Occipital lobe (tissue), 2 donors: Measurements from ENCODE around the gene XBP1. TPM values are rescaled to one million over a fixed set of nuclear protein-coding genes. Genes with fewer than 3 reads are reported as not detected.
"Not testable (repeated sequence)": the region's sequence is repeated elsewhere in the genome, so short reads cannot be mapped to it uniquely, and the experiment has no call there.

ENCODE experiments used
- DNase-seq: peaks from one replicate; lab custom pipeline; 2025; lab: John Stamatoyannopoulos, UW
- total RNA-seq: library from RNA; depleted of rRNA; stranded (reverse); fragments of >200 nt; gene quantifications from one replicate; pipeline ENCODE4 v1.2.3, GENCODE V29; 2014

The XBP1 gene
- total RNA-seq, 1 donor from 2014 or later = 41.3 TPM

GRCh38 chr22:28793976-28794584, 6.3 kb downstream of the XBP1 start:
- DNase-seq = no peak

- no peak for DNase-seq
Observed at GRCh38 chr22:28792491-28793383, 7.6 kb downstream of the XBP1 start.

- no peak for DNase-seq
Observed at GRCh38 chr22:28791841-28792490, 8.4 kb downstream of the XBP1 start.

GRCh38 chr22:28791124-28791523, 9.2 kb downstream of the XBP1 start:
- no peak for DNase-seq

GRCh38 chr22:28788601-28789000, 11.8 kb downstream of the XBP1 start:
- no peak for DNase-seq

DNA sequence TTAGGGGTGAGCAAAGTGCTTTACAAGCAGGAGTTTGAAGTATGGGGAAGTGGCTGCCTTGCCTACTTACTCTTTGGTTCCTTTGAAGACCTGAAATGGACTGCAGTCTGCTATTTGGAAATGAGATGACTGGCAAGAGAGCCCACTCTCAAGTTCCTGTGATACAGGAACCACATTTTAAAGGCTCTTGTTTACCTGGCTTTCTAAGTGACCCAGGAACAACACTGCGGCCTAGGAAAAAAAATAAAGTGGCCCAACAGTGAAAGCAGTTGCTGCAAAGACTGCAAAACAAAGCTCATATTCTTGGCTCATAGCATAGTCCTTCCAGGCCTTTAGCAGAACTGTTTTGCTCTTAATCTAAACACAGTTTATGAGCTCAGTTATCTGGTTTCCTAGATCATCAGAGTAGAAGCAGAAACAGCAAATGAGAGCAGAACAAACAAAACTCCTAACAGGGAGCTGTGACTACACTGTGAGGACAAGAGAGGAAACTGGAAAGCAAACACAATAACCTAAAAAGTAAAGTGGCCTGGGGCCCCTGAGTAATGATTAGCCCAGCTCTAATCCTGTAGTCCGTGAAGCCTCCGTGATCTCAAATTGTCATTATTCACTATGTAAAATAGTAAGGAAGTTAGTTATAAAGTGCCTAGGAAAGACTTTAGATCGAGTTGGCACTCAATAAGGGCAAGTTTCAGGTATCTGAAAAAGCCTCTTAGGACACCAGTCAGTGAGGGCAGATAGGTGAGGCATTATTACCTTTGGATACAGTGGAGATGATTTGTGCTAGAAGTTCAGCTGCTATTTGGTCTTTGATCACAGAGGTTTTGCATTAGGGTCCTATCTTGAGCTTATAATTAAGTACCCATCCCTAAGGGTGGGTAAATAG, 16.3 kb downstream of the XBP1 start:
- no peak for DNase-seq

GRCh38 chr22:28780296-28780695, 20.1 kb downstream of the XBP1 start:
- DNase-seq = no peak

DNA sequence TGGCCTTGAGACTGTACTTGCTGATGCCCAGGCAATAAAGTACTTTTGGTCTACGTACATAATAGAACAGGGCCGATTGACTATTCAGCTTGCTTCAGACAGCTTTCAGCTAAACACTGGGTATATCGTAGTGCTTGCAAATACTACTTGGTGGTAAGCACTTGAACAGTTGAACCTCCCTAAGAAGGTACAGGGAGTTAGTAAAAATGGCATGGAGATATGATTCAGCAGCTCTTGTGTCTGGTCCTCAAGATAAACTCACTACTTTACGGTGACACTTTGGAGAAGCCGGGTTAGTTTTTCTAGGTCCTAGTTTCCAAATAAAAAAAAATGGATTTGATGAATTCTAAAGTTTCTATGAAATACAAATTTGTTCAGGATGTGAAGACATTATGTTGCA, 20.5 kb downstream of the XBP1 start:
- no peak for DNase-seq

- DNase-seq = no peak
Observed at GRCh38 chr22:28774378-28774777, 26.0 kb downstream of the XBP1 start.

DNA sequence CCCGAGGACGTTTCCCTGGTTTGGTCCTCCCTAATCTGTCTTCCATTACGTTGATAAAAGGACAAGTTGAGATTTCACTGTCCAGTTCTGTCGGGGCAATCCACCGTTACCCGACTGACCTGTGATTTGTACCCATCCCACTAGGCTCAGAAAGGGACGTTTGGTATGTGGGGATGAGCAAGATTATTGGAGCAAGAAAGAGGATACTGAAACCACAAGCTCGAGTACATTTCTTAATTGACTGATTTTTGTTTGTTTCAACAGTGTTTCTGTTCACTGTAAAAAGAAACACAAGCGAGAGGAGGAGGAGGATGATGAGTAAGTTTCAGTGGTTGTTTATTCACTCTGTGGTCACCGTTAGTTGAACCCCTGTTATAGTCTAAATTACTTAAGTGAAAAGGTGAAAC, 26.9 kb downstream of the XBP1 start:
- DNase-seq = no peak

DNA sequence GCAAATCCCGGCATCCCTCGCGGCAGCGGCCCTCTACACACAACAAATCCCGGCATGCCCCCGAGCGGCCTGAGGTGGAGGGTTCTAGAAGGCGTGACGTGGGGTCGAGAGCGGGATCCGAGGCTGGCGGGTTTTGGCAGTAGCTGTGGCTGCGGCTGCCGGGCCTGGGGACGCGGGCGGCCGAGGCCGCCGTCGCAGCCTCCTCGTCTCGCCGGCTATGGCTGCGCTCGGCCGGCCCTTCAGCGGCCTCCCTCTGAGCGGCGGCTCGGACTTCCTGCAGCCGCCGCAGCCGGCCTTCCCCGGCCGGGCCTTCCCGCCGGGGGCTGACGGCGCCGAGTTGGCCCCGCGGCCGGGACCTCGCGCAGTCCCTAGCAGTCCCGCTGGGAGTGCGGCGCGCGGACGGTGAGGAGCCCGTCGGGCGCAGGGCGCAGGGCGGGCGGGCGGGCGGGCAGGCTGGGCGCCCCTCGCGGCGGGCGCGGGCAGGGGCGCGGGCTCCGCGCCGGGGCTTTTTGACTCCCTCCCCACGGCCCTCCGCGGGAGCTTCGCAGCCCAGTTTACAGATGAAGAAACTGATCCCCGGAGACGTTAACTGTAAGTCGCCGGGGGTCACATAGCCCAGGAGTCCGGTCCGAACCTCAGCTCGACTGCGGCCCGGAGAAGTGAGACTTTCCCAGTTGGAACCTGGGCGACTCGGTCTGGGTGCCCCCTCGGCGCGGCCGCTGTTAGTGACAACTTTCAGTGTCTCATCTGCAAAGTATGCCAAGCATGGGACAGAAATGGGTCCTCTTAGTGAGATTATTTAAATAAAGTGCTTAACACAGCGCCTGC, 27.5 kb downstream of the XBP1 start, which contains the start of gene CCDC117:
CCDC117 (plus strand) TSS at position 63 of the 828 bp plus-strand sequence; CDS start at position 218, 155 bp downstream.
- peak; percentile 91 for DNase-seq

GRCh38 chr22:28771195-28771791, 29.1 kb downstream of the XBP1 start:
- no peak for DNase-seq

DNA sequence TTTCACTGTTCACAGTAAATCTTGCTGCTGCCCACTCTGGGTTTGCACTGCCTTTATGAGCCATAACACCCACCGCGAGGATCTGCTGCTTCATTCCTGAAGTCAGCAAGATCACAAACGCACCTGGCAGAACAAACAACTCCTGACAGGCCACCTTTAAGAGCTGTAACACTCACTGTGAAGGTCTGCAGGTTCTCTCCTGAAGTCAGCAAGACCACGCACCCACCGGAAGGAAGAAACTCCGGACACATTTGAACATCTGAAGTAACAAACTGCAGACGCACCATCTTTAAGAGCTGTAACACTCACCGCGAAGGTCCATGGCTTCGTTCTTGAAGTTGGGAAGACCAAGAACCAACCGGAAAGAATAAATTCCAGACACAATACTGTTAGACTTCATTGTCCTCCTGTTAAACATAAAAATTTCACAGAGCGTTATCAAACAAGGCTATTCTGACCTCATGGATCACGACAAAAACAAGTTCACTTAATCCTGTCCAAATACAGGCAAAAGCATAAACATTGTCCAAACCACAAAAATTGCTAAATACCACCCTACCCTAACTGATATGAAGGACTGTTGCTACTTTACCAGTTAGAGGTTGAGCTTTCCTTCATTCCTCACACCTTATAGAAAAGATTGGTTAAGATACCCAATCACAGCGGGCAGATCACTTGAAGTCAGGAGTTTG, 30.8 kb downstream of the XBP1 start:
- no peak for DNase-seq

DNA sequence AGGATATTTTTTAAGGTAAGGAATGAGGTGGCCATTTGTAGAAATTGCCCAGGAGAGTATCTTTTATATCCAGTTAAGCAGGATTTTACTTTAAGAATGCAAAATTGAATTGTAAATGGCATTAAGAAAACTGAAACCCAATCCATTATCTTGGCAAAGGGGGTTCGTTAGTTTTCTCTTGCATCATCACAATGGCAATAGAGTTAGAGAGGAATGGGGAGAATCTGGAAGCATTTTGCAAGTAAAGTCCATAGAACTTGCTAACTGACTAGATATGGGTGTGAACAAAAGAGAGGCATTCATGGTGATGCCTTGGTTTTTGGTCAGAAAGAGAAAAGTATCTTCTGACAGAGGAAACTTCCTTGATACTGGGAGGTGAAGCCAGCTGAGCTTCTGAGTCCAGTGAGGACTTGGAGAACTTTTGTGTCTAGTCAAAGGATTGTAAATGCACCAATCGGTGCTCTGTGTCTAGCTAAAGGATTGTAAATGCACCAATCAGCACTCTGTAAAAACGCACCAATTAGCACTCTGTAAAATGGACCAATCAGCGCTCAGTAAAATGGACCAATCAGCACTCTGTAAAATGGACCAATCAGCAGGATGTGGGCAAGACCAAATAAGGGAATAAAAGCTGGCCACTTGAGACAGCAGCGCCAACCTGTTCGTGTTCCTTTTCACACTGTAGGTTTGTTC, 31.5 kb downstream of the XBP1 start:
- no peak for DNase-seq

GRCh38 chr22:28766628-28767027, 33.7 kb downstream of the XBP1 start:
- DNase-seq = no peak

GRCh38 chr22:28762000-28762399, 38.4 kb downstream of the XBP1 start:
- not testable (repeated sequence) for DNase-seq

DNA sequence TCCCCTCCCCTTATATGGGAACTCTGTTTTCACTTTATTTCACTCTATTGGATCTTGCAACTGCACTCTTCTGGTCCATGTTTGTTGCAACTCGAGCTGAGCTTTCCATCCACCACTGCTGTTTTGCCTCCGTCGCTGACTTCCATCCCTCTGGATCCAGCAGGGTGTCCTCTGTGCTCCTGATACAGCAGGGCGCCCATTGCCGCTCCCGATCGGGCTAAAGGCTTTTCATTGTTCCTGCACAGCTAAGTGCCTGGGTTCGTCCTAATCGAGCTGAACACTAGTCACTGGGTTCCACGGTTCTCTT, 39.0 kb downstream of the XBP1 start:
- DNase-seq = no peak

DNA sequence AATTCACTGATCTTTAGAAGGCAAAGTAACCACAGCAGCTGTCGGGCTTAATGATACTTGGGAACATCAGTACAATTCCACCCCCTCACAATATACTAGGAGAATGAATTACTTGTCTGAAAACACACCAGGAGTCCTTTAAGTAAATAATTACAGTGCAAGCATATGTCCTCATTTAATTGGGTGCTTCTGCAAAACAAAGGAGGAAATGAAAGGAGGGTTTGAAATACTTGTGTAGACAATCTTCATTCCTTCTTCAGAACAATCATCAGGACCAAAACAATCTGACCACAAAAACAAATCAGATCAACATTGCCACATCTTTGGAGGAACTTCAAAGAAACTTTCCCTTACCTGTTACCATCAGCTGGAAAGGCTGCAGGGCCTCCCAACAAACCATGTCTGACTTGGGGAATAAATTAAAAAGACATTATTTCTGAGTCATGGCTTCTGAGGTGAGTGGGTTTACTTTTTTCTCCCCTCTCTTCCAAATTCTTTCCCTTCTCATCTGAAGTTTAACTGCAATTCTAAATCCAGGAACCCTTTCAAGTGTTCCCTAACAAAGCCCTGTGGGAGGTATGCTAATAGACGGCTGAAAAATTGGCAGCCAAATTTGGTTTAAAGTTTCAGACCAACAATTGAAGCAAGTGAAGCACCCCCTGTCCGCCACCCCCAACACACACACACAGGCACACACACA, 40.4 kb downstream of the XBP1 start:
- no peak for DNase-seq
